HEK293 (cell line): Measurements from ENCODE around the gene FGF12.

Experiments
- CTCF ChIP-seq: fragments of 450-650 bp; formaldehyde crosslinking; IDR thresholded peaks from 2 replicates; pipeline ENCODE4 v1.5.1; 2016; ENCODE audit warnings: missing biosample characterization, missing genetic modification characterization
- KLF9 ChIP-seq: fragments of 450-650 bp; formaldehyde crosslinking; IDR thresholded peaks from 2 replicates; pipeline ENCODE4 v1.5.1; 2016; ENCODE audit warnings: missing biosample characterization, missing genetic modification characterization, low read depth

GRCh38 chr3:192296845-192297244 lies 430.5 kb downstream of the FGF12 start:
- TF ChIP-seq CTCF (tag by site-specific recombination) (no peak), KLF9 (tag by site-specific recombination) (no peak)
